ENCODE results near the gene HLA-DRB5. TPM values are rescaled to one million over a fixed set of nuclear protein-coding genes. Genes with fewer than 3 reads are reported as not detected.

Gene HLA-DRB5
- total and polyA plus RNA-seq, 2 of the 8 experiments (the other 6 are each of a cell fraction or from before 2014, with no cell fraction given), result 0.83 to 1.4 TPM

DNA sequence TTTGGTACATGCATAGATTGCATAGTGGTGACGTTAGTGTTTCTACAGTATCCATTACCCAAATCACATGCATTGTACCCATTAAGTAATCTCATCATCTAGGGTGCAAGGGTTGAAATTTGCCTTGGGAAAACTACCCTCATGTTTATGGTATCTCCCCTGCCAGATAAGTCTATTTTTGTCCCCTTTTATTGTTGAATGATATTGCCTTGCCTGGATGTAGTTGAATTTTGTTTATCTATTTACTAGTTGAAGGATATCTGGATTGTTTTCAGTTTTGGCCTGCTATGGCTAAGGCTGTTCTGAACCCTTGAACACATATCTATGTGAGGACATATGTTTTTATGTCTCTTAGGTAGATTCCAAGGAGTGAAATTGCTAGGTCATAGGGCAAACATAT lies 46.2 kb upstream of the HLA-DRB5 start (continued):
- TF ChIP-seq, protein P1, sequence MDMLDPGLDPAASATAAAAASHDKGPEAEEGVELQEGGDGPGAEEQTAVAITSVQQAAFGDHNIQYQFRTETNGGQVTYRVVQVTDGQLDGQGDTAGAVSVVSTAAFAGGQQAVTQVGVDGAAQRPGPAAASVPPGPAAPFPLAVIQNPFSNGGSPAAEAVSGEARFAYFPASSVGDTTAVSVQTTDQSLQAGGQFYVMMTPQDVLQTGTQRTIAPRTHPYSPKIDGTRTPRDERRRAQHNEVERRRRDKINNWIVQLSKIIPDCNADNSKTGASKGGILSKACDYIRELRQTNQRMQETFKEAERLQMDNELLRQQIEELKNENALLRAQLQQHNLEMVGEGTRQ (IDR thresholded peaks at IDR 0.05; ENCODE audit: low read length), result no peak
- TF ChIP-seq YY1 (IDR thresholded peaks at IDR 0.05; ENCODE audit: low read depth, low read length), result no peak
- no peak for TF ChIP-seq SP4 (IDR thresholded peaks at IDR 0.05; ENCODE audit: low read length)
- TF ChIP-seq SRF (IDR thresholded peaks at IDR 0.05; ENCODE audit: low read depth, low read length), result no peak
- no peak for TF ChIP-seq EP300 (IDR thresholded peaks at IDR 0.05; ENCODE audit: borderline replicate concordance in 1 of 2, low read depth in 2 of 2, low read length in 2 of 2)
- no peak for TF ChIP-seq NANOG (IDR thresholded peaks at IDR 0.05; ENCODE audit: insufficient read depth, low read depth, low read length, poor library complexity, severe bottlenecking)
